CD8-positive, alpha-beta memory T cell (primary cell): Measurements from ENCODE around the gene GDPD5. TPM values are rescaled to one million over a fixed set of nuclear protein-coding genes. Genes with fewer than 3 reads are reported as not detected.
A peak's percentile ranks its signal among the peaks of the same experiment; 100 is the strongest.

Experiments
- CTCF ChIA-PET: fragments of 350-600 bp; sonication (Branson Sonifier 250); formaldehyde crosslinking; loops from one replicate; lab custom pipeline; 2021; ENCODE audit warnings: antibody characterized with exemption; lab: Charles Lee
- POLR2A ChIA-PET: fragments of 350-600 bp; sonication (Branson Sonifier 250); formaldehyde crosslinking; loops from one replicate; lab custom pipeline; 2021; ENCODE audit warnings: antibody characterized with exemption; lab: Charles Lee
- DNase-seq, 5 donors: peaks; one replicate each; pipeline versions ENCODE4 v3.0.0 to v3.0.0-alpha.2; 2020 to 2022; ENCODE audit warnings: mixed read lengths in 1 of 5
- H3K27ac ChIP-seq: one replicate; pipeline ENCODE4 v1.7.0; 2013; ENCODE audit warnings: low read depth, mild to moderate bottlenecking, low read length, moderate library complexity
- H3K27me3 ChIP-seq: 2 replicates; pipeline ENCODE4 v1.7.0; 2013; ENCODE audit warnings: low read length, mild to moderate bottlenecking; ENCODE audit not compliant: insufficient read depth, poor library complexity, severe bottlenecking
- H3K36me3 ChIP-seq: 2 replicates; pipeline ENCODE4 v1.7.0; 2013; ENCODE audit warnings: mild to moderate bottlenecking, low read length, moderate library complexity; ENCODE audit not compliant: insufficient read depth
- H3K4me1 ChIP-seq: 2 replicates; pipeline ENCODE4 v1.7.0; 2013; ENCODE audit warnings: mild to moderate bottlenecking, low read length, moderate library complexity; ENCODE audit not compliant: insufficient read depth
- H3K4me3 ChIP-seq: 2 replicates; pipeline ENCODE4 v1.7.0; 2013; ENCODE audit warnings: mild to moderate bottlenecking, low read length
- H3K9me3 ChIP-seq: 2 replicates; pipeline ENCODE4 v1.7.0; 2013; ENCODE audit warnings: mild to moderate bottlenecking, low read length
- H3K27ac Mint-ChIP-seq, 8 donors: one replicate each; pipeline ENCODE4 v1.8.0; 2020 to 2021; ENCODE audit warnings: mixed read lengths in 8 of 8, mild to moderate bottlenecking in 6 of 8, inconsistent platforms in 3 of 8, moderate library complexity in 3 of 8
- H3K27me3 Mint-ChIP-seq, 2 donors: one replicate each; pipeline ENCODE4 v1.8.0; 2020 to 2021; ENCODE audit warnings: mixed read lengths in 2 of 2, mild to moderate bottlenecking in 1 of 2, moderate library complexity in 1 of 2
- H3K36me3 Mint-ChIP-seq, 3 donors: one replicate each; pipeline ENCODE4 v1.8.0; 2020 to 2021; ENCODE audit warnings: mixed read lengths in 3 of 3, inconsistent platforms in 1 of 3, mild to moderate bottlenecking in 1 of 3
- H3K4me1 Mint-ChIP-seq, 3 donors: one replicate each; pipeline ENCODE4 v1.8.0; 2020 to 2021; ENCODE audit warnings: mixed read lengths in 3 of 3, inconsistent platforms in 1 of 3, mild to moderate bottlenecking in 1 of 3
- H3K4me3 Mint-ChIP-seq, 7 donors: one replicate each; pipeline ENCODE4 v1.8.0; 2020 to 2021; ENCODE audit warnings: mixed read lengths in 7 of 7, mild to moderate bottlenecking in 6 of 7, moderate library complexity in 4 of 7, inconsistent platforms in 2 of 7
- H3K9me3 Mint-ChIP-seq, 5 donors: one replicate each; pipeline ENCODE4 v1.8.0; 2020 to 2022; ENCODE audit warnings: mixed read lengths in 5 of 5, mild to moderate bottlenecking in 3 of 5, moderate library complexity in 2 of 5, inconsistent platforms in 1 of 5
- polyA plus RNA-seq: library from polyadenylated mRNA; unstranded; fragments of 300-500 nt; fragmentation: Illumina TruSeq; gene quantifications from one replicate; pipeline ENCODE4 v1.2.3, GENCODE V29; 2021
- total RNA-seq, 2 experiments: library from RNA; stranded (reverse); gene quantifications; one replicate each; pipeline ENCODE4 v1.2.3, GENCODE V29; 2021

GDPD5 gene
- total and polyA plus RNA-seq, 3 experiments from 2014 or later: 8.9 to 10.4 (median 9.1) TPM

- Histone ChIP-seq H3K4me1 (peaks cover 5% of the 10 kb centered on the region), H3K27me3 (peaks cover 13% of the 10 kb centered on the region), H3K36me3 (no peaks in the 10 kb centered on the region), H3K9me3 (no peaks in the 10 kb centered on the region), H3K4me3 (no peak overlapping the region), H3K27ac (no peak overlapping the region)
- DNase-seq: no peak
- peaks cover 18 to 27% (median 23%) of the 10 kb centered on the region in 3 donors for H3K4me1 Mint-ChIP-seq
- H3K9me3 Mint-ChIP-seq: peaks cover 0 to 4% (median 0%) of the 10 kb centered on the region in 5 donors
- ChIA-PET CTCF (interaction anchor here (1.1 to 1.6 kb wide), 3 partner anchors 12 to 29 kb away, joined by 3 to 4 read pairs (median 4); no protein-coding TSS in a partner anchor), POLR2A (no interaction called here)
- H3K36me3 Mint-ChIP-seq: peaks cover 0 to 9% (median 4%) of the 10 kb centered on the region in 3 donors
- H3K4me3 Mint-ChIP-seq: peak overlapping the region in 6 of 7 donors; percentile 32 to 84 (median 68)
- H3K27me3 Mint-ChIP-seq: peaks cover 29 to 47% of the 10 kb centered on the region in 2 donors
- peak overlapping the region in 1 of 8 donors; percentile 79 for H3K27ac Mint-ChIP-seq
Measured at GRCh38 chr11:75431533-75432525, 93.9 kb downstream of the GDPD5 start.

- POLR2A ChIA-PET: interaction anchor here (1.9 kb wide), 1 partner anchor 155 kb away, joined by 5 read pairs; no protein-coding TSS in a partner anchor
- peaks cover 27 to 47% of the 10 kb centered on the region in 2 donors for H3K27me3 Mint-ChIP-seq
Measured at GRCh38 chr11:75430714-75431532, 94.8 kb downstream of the GDPD5 start.

GRCh38 chr11:75429902-75430713 is 95.6 kb downstream of the GDPD5 start:
- Mint-ChIP-seq H3K27me3 (peaks cover 27 to 44% of the 10 kb centered on the region in 2 donors), H3K4me3 (peak overlapping the region; percentile 79 to 92 (median 83)), H3K27ac (peak overlapping the region in 4 of 8 donors; percentile 39 to 85 (median 76)), H3K36me3 (peaks cover 0 to 2% (median 0%) of the 10 kb centered on the region in 3 donors), H3K9me3 (peaks cover 0 to 4% (median 0%) of the 10 kb centered on the region in 5 donors), H3K4me1 (peaks cover 18 to 27% (median 23%) of the 10 kb centered on the region in 3 donors)
- ChIA-PET CTCF (interaction anchor here (1.2 to 2.0 kb wide), 6 partner anchors 13 to 94 kb away, joined by 3 to 12 read pairs (median 4); no protein-coding TSS in a partner anchor), POLR2A (interaction anchor here (0.7 to 1.9 kb wide), 3 partner anchors 30 to 441 kb away, joined by 3 to 5 read pairs (median 3); partner anchors contain the start of genes NEU3 and RPS3)
- H3K4me1 ChIP-seq: peaks cover 5% of the 10 kb centered on the region
- no peak overlapping the region for H3K27ac ChIP-seq
- H3K27me3 ChIP-seq: peaks cover 13% of the 10 kb centered on the region
- H3K36me3 ChIP-seq: no peaks in the 10 kb centered on the region
- peak; percentile 39 to 70 (median 68) for DNase-seq
- H3K9me3 ChIP-seq: no peaks in the 10 kb centered on the region
- peak overlapping the region; percentile 54 for H3K4me3 ChIP-seq

More at GRCh38 chr11:75430714-75431532, 94.8 kb downstream of the GDPD5 start:
- Histone ChIP-seq H3K36me3 (no peaks in the 10 kb centered on the region), H3K4me3 (peak overlapping the region; percentile 54), H3K9me3 (no peaks in the 10 kb centered on the region), H3K27me3 (peaks cover 13% of the 10 kb centered on the region), H3K27ac (no peak overlapping the region), H3K4me1 (peaks cover 5% of the 10 kb centered on the region)
- Mint-ChIP-seq H3K9me3 (peaks cover 0 to 4% (median 0%) of the 10 kb centered on the region in 5 donors), H3K4me1 (peaks cover 18 to 27% (median 23%) of the 10 kb centered on the region in 3 donors), H3K36me3 (peaks cover 0 to 4% (median 4%) of the 10 kb centered on the region in 3 donors), H3K4me3 (peak overlapping the region; percentile 79 to 92 (median 83)), H3K27ac (peak overlapping the region in 5 of 8 donors; percentile 22 to 85 (median 72))
- CTCF ChIA-PET: interaction anchor here (1.1 to 1.9 kb wide), 5 partner anchors 13 to 93 kb away, joined by 3 to 12 read pairs (median 4); no protein-coding TSS in a partner anchor
- DNase-seq: peak in 1 of 5 donors; percentile 31

GRCh38 chr11:75429641-75429901 is 96.2 kb downstream of the GDPD5 start:
- H3K4me3 ChIP-seq: no peak overlapping the region
- Mint-ChIP-seq H3K27ac (peak overlapping the region in 4 of 8 donors; percentile 38 to 68 (median 55)), H3K9me3 (peaks cover 0 to 4% (median 0%) of the 10 kb centered on the region in 5 donors), H3K36me3 (no peaks in the 10 kb centered on the region), H3K4me1 (peaks cover 18 to 27% (median 23%) of the 10 kb centered on the region in 3 donors), H3K27me3 (peaks cover 27 to 44% of the 10 kb centered on the region in 2 donors), H3K4me3 (peak overlapping the region; percentile 69 to 82 (median 77))
- H3K27ac ChIP-seq: no peak overlapping the region
- H3K36me3 ChIP-seq: no peaks in the 10 kb centered on the region
- DNase-seq: no peak
- ChIA-PET CTCF (interaction anchor here (1.2 to 2.0 kb wide), 6 partner anchors 12 to 95 kb away, joined by 3 to 12 read pairs (median 4); no protein-coding TSS in a partner anchor), POLR2A (interaction anchor here (0.7 to 1.9 kb wide), 3 partner anchors 30 to 441 kb away, joined by 3 to 5 read pairs (median 3); partner anchors contain the start of genes NEU3 and RPS3)
- H3K27me3 ChIP-seq: peaks cover 13% of the 10 kb centered on the region
- peaks cover 5% of the 10 kb centered on the region for H3K4me1 ChIP-seq
- no peaks in the 10 kb centered on the region for H3K9me3 ChIP-seq

GRCh38 chr11:75428989-75429640 is 96.6 kb downstream of the GDPD5 start:
- Histone ChIP-seq H3K36me3 (no peaks in the 10 kb centered on the region), H3K9me3 (no peaks in the 10 kb centered on the region), H3K27ac (no peak overlapping the region), H3K4me3 (no peak overlapping the region), H3K27me3 (peaks cover 13% of the 10 kb centered on the region), H3K4me1 (peaks cover 5% of the 10 kb centered on the region)
- peaks cover 18 to 27% (median 23%) of the 10 kb centered on the region in 3 donors for H3K4me1 Mint-ChIP-seq
- H3K27ac Mint-ChIP-seq: peak overlapping the region in 5 of 8 donors; percentile 35 to 68 (median 47)
- DNase-seq: peak in 1 of 5 donors; percentile 13
- peak overlapping the region; percentile 69 to 82 (median 77) for H3K4me3 Mint-ChIP-seq
- H3K36me3 Mint-ChIP-seq: peaks cover 0 to under 1% (median 0%) of the 10 kb centered on the region in 3 donors
- CTCF ChIA-PET: interaction anchor here (1.2 to 2.0 kb wide), 6 partner anchors 12 to 149 kb away, joined by 3 to 12 read pairs (median 4); no protein-coding TSS in a partner anchor
- H3K27me3 Mint-ChIP-seq: peaks cover 27 to 44% of the 10 kb centered on the region in 2 donors
- POLR2A ChIA-PET: interaction anchor here (0.7 to 1.9 kb wide), 3 partner anchors 29 to 440 kb away, joined by 3 to 5 read pairs (median 3); partner anchors contain the start of genes NEU3 and RPS3
- H3K9me3 Mint-ChIP-seq: peaks cover 0 to 4% (median 0%) of the 10 kb centered on the region in 5 donors

- peak overlapping the region in 3 of 8 donors; percentile 17 to 72 (median 70) for H3K27ac Mint-ChIP-seq
- H3K9me3 ChIP-seq: no peaks in the 10 kb centered on the region
- peaks cover 13% of the 10 kb centered on the region for H3K27me3 ChIP-seq
- H3K27ac ChIP-seq: no peak overlapping the region
- ChIA-PET CTCF (interaction anchor here (1.2 to 2.0 kb wide), 3 partner anchors 16 to 148 kb away, joined by 3 to 5 read pairs (median 4); no protein-coding TSS in a partner anchor), POLR2A (no interaction called here)
- no peaks in the 10 kb centered on the region for H3K36me3 ChIP-seq
- H3K9me3 Mint-ChIP-seq: peaks cover 0 to 4% (median 0%) of the 10 kb centered on the region in 5 donors
- H3K27me3 Mint-ChIP-seq: peaks cover 27 to 41% of the 10 kb centered on the region in 2 donors
- H3K4me1 ChIP-seq: peaks cover 5% of the 10 kb centered on the region
- DNase-seq: peak; percentile 39 to 78 (median 60)
- H3K4me1 Mint-ChIP-seq: peaks cover 18 to 27% (median 23%) of the 10 kb centered on the region in 3 donors
- peak overlapping the region in 6 of 7 donors; percentile 43 to 82 (median 66) for H3K4me3 Mint-ChIP-seq
- peaks cover 0 to 3% (median 0%) of the 10 kb centered on the region in 3 donors for H3K36me3 Mint-ChIP-seq
- no peak overlapping the region for H3K4me3 ChIP-seq
Measured at GRCh38 chr11:75428281-75428724, 97.4 kb downstream of the GDPD5 start.
